ENCODE results near the gene NDUFA12. TPM values are rescaled to one million over a fixed set of nuclear protein-coding genes. Genes with fewer than 3 reads are reported as not detected.

Gene NDUFA12
- total and polyA plus RNA-seq, 2 of the 13 experiments (the other 11 are each of a cell fraction or from before 2014, with no cell fraction given): 101 to 173 TPM

GRCh38 chr12:94982456-94982855, 21.0 kb downstream of the NDUFA12 start (continued):
- TF ChIP-seq DBP (CRISPR knock-in tag; IDR thresholded peaks at IDR 0.05; ENCODE audit: not compliant biosample characterization) (no peak), RFX5 (IDR thresholded peaks at IDR 0.05; ENCODE audit: low read depth, low read length) (no peak), ZZZ3 (CRISPR knock-in tag; IDR thresholded peaks at IDR 0.05; ENCODE audit: borderline replicate concordance) (no peak), RXRB (CRISPR knock-in tag; IDR thresholded peaks at IDR 0.05; ENCODE audit: borderline replicate concordance) (no peak), HNF4A (CRISPR knock-in tag; IDR thresholded peaks at IDR 0.05) (no peak), GZF1 (CRISPR knock-in tag; IDR thresholded peaks at IDR 0.05) (no peak)

GRCh38 chr12:94980577-94980976, 22.9 kb downstream of the NDUFA12 start:
- H3K9me3 ChIP-seq (ENCODE audit: low read length): no peaks in the 10 kb centered on the region
- BruUV-seq (replicated peaks): no TSS peak
- in situ Hi-C loops (cut with HindIII; ENCODE audit: extremely low pct_ligation_motif_present, low pct_unique_long_range_greater_than_20kb): no loop called here
- 82% methylated on average over 4 of the region's 4 CpGs for WGBS (ENCODE audit: low lambda C conversion rate)
- no peak for TF ChIP-seq ZNF580 (CRISPR knock-in tag; IDR thresholded peaks at IDR 0.05; ENCODE audit: borderline replicate concordance, low read depth)
- TF ChIP-seq KDM5A (IDR thresholded peaks at IDR 0.05; ENCODE audit: borderline replicate concordance, low read length): no peak
- TF ChIP-seq AKNA (CRISPR knock-in tag; IDR thresholded peaks at IDR 0.05; ENCODE audit: borderline replicate concordance): no peak
- peak; percentile 53 for TF ChIP-seq CTCF (CRISPR knock-in tag; IDR thresholded peaks at IDR 0.05)
- TF ChIP-seq STAG1 (CRISPR knock-in tag; IDR thresholded peaks at IDR 0.05): peak; percentile 65
- no peak for TF ChIP-seq HNRNPUL1 (IDR thresholded peaks at IDR 0.05; ENCODE audit: low read depth, low read length)
- H2AFZ ChIP-seq (ENCODE audit: low read length): no peak overlapping the region
- ChIA-PET CTCF (ENCODE audit: low intra/inter-chr PET ratio, low total read pairs) (no interaction called here), POLR2A (no interaction called here)
- H3K36me3 ChIP-seq (replicated peaks in 1 of 2; ENCODE audit: control insufficient read depth in 1 of 2, insufficient read depth in 2 of 2, low read length in 2 of 2): peaks cover 1 to 16% of the 10 kb centered on the region in 2 experiments; a peak in 3 of 5 replicates
- ATAC-seq (no peak), FAIRE-seq (no peak), DNase-seq (ENCODE audit: low spot score) (no peak)
- no peak overlapping the region for H3K9ac ChIP-seq (ENCODE audit: insufficient read depth, low read depth, low read length)
- H3K79me2 ChIP-seq (ENCODE audit: insufficient read depth, low read length): no peaks in the 10 kb centered on the region
- H3K27ac ChIP-seq (ENCODE audit: extremely low read length, insufficient read depth, low read length): no peak overlapping the region
- H3K4me1 ChIP-seq (ENCODE audit: insufficient read depth, low read length): no peaks in the 10 kb centered on the region
- H3K27me3 ChIP-seq (ENCODE audit: control insufficient read depth in 1 of 2, insufficient read depth in 2 of 2, low read length in 2 of 2): no peaks in the 10 kb centered on the region; a peak in 1 of 5 replicates
- no peaks in the 10 kb centered on the region for H4K20me1 ChIP-seq (ENCODE audit: insufficient read depth, low read length)
- H3K4me3 ChIP-seq (replicated peaks in 1 of 3; ENCODE audit: insufficient read depth in 1 of 3, low read depth in 2 of 3, low read length in 3 of 3): no peak overlapping the region
- H3K4me2 ChIP-seq (ENCODE audit: low read depth, low read length): no peak overlapping the region
- intact Hi-C loops (cut with micrococcal nuclease; ENCODE audit: unreplicated experiment): loop anchor here (5.0 kb wide), 1 partner anchor 103 kb away; no protein-coding TSS in a partner anchor
